ENCODE measurements around the gene GINS2. TPM values are rescaled to one million over a fixed set of nuclear protein-coding genes. Genes with fewer than 3 reads are reported as not detected.

Gene GINS2
- polyA plus RNA-seq, 4 donors = 19.0 to 22.7 (median 20.8) TPM

- no peak for DNase-seq (ENCODE audit: low read depth in 4 of 4, low spot score in 3 of 4)
These were observed 1.8 kb upstream of the GINS2 start for GRCh38 chr16:85690469-85691064.

DNA sequence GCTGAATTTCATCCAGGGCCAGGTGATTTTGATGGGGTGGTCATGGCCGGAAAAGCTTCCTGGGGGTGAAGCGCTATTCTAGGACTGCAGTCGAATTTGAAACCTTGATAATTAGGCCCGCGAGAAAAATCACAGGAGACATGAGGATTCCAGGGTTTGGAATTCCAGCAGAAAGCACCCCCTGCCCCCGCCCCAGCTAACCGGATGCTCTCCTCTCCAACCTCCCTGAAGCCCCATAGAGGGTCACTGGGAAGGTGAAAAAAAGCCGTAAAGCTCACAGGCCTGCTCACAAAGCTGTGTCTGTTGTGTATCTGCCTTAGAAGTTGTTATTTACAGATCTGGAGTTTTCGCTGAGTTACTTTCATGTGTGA, 1.2 kb upstream of the GINS2 start:
- DNase-seq (ENCODE audit: low read depth in 4 of 4, low spot score in 3 of 4) = no peak

GRCh38 chr16:85689285-85689949, 663 bp upstream of the GINS2 start:
- DNase-seq (ENCODE audit: low read depth in 4 of 4, low spot score in 3 of 4) = no peak

- no peak for DNase-seq (ENCODE audit: low read depth in 4 of 4, low spot score in 3 of 4)
These were observed 893 bp downstream of the GINS2 start for GRCh38 chr16:85687651-85688471.

DNA sequence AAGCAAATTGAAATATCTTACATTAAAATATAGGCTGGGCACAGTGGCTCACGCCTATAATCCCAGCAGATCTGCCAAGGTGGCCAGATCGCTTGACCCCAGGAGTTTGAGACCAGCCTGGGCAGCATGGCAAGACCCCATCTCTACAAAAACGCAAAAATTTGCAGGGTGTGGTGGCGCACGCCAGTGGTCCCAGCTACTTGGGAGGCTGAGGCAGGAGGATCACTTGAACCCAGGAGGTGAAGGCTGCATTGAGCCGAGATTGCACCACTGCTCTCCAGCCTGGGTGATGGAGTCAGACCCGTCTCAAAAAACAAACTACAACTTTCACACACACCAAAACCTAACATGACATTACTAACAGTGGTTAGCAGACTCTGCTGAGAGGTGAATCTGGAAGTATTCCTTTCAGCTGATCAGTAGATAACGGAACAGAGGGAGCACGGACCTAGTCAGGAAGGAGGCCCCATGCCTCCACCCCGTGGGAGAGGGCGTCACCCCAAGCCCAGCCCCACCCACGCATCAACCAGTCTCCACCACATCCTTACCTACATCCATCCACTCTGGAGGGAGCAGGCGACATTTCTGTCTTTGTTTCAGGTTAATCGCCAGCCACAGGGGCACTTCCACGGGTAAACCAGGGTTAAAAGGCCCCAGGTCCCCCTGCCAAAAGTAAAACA, 1.7 kb downstream of the GINS2 start:
- no peak for DNase-seq (ENCODE audit: low read depth in 4 of 4, low spot score in 3 of 4)

GRCh38 chr16:85685251-85685650, 3.5 kb downstream of the GINS2 start:
- DNase-seq (ENCODE audit: low read depth in 4 of 4, low spot score in 3 of 4) = no peak

- DNase-seq (ENCODE audit: low read depth in 4 of 4, low spot score in 3 of 4) = no peak
These were observed 5.4 kb downstream of the GINS2 start for GRCh38 chr16:85683363-85683762.

DNA sequence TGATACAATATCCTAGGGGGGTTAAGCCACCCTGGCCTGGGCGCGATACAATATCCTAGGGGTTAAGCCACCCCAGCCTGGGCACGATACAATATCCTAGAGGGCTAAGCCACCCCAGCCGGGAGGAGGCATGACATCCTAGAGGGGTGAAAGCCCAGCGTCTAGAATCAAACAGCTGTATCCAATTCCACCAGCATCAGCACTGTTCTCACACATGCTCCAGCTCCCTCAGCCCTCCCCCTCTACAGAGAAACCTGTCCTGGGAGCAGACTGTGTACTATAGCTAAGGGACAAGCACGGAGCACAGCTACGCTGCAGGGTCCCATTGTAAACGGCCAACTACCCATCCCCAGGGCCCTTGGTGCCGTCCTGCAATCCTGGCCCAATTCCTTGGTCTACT, 6.2 kb downstream of the GINS2 start:
- no peak for DNase-seq (ENCODE audit: low read depth in 4 of 4, low spot score in 3 of 4)

DNA sequence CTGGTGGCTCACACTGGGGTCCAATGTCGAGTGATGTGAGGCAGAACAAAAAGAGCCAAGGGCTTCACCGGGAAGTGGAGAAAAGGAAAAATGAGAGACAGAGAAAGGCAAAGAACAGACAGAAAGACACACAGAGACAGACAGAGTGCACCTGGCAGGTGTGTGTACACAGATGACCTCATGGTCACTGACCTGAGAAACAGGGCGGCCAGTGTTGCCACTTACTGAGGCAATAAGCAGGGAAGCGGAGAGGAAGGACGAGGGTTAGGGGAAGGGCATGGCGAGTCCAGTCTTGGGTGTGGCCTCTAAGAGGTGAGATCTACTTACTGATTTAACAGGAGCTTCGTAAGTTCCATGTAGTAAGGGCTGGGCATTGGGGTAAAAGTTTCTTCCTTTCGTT, 7.5 kb downstream of the GINS2 start:
- DNase-seq (ENCODE audit: low read depth in 4 of 4, low spot score in 3 of 4) = no peak

- DNase-seq (ENCODE audit: low read depth in 4 of 4, low spot score in 3 of 4) = no peak
These were observed 8.3 kb downstream of the GINS2 start for GRCh38 chr16:85680352-85680944.

DNA sequence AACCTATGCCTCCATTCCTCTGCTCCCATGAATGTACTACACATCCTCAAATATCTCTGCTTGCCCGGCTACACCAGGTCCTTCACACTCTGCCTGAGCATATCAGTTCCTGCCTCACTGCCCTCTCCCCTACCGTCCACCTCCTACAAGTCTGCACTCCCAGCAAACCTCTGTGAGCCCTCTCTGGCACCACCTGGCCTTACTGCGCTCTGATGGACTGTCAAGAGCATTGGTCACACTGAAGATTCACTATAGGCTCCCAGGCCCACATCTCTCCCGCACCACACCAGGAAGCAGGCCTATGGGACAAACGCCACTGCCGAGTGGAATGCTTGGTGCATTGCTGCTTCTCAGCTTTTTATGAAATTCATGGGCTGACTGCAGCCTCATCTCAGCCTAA, 8.9 kb downstream of the GINS2 start:
- no peak for DNase-seq (ENCODE audit: low read depth in 4 of 4, low spot score in 3 of 4)

GRCh38 chr16:85678821-85679220, 9.9 kb downstream of the GINS2 start:
- no peak for DNase-seq (ENCODE audit: low read depth in 4 of 4, low spot score in 3 of 4)

DNA sequence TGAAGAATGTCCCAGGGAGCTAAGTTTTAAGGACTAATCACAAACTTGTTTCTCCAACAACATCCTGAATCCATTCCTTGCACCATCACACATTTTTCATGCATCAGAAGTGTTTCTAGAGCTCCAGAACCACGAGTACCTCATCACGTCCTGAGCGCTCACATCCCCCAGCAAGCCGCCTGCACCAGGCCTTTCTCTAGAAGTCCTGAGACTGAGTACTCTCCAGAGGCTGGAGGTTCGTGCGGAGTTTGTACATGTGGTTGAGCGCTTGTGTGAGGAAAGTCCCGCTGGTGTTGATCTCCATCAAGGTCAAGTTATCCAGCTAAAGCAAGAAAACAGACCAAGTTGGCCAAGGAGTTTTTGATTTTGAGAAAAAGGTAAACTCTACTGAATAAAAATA, 10.7 kb downstream of the GINS2 start:
- no peak for DNase-seq (ENCODE audit: low read depth in 4 of 4, low spot score in 3 of 4)

- DNase-seq (ENCODE audit: low read depth in 4 of 4, low spot score in 3 of 4) = no peak
These were observed 11.3 kb downstream of the GINS2 start for GRCh38 chr16:85677383-85677967.

- no peak for DNase-seq (ENCODE audit: low read depth in 4 of 4, low spot score in 3 of 4)
These were observed 12.3 kb downstream of the GINS2 start for GRCh38 chr16:85676466-85676865.

DNA sequence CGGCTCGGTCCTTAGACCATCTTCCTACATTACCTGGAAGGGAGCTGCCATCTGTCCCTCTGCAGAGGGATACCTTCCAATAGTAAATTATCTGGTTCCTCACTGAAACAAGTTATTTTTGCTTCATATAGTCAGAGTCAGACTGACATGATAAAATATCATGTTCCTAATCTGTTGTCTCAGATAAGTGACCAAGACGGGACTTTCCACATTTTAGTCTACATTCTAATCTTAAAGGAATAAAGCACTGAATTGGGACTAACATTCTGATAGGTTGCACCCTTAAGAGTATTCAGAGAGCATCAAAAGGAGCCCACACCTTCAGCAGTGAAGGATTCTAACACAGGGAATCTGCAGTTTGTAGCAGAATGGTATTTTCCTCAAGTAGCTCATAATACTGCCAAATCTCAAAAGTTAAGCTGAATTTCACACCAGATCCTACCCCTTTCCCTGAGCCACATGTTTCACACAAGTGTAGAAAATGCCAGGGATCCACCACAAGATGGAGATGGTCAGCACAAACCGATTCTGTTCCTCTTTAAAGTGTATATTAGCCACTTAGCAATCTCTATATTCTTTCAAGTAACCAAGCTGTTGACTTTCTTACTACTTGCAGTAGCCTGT, 13.4 kb downstream of the GINS2 start:
- no peak for DNase-seq (ENCODE audit: low read depth in 4 of 4, low spot score in 3 of 4)

GRCh38 chr16:85674828-85675227, 13.9 kb downstream of the GINS2 start:
- no peak for DNase-seq (ENCODE audit: low read depth in 4 of 4, low spot score in 3 of 4)

DNA sequence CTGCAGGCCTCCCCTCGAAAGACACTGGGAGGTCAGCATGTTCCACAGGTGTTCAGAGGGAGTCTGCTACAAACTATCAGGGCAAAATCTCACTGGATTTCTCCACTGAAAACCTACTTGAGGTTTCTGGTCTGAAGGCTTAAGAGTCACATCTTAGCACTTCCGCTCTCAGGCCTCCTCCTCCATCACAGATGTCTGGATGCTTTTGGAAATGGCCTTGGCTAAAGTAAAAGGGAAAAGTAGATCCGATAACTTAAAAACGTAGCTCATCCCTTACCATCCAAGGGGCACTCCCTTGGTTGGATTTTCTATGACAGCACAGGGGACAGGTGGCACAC, 14.4 kb downstream of the GINS2 start:
- DNase-seq (ENCODE audit: low read depth in 4 of 4, low spot score in 3 of 4) = no peak

GRCh38 chr16:85673529-85674417, 15.0 kb downstream of the GINS2 start:
- no peak for DNase-seq (ENCODE audit: low read depth in 4 of 4, low spot score in 3 of 4)
